GM21423 (cell line): ENCODE measurements around the gene SLC6A18.

Experiments
- ATAC-seq: cut with Tn5 transposase; IDR thresholded peaks from one replicate; pipeline ENCODE4 v1.9.1; 2021; ENCODE audit warnings: mild to moderate bottlenecking, moderate library complexity; ENCODE audit not compliant: unreplicated experiment

SLC6A18 gene

GRCh38 chr5:1186351-1187233 lies 38.6 kb upstream of the SLC6A18 start:
- no peak for ATAC-seq

- ATAC-seq: no peak
These were observed 37.8 kb upstream of the SLC6A18 start for GRCh38 chr5:1187234-1187949.

- ATAC-seq: no peak
These were observed 37.2 kb upstream of the SLC6A18 start for GRCh38 chr5:1187950-1188334.

GRCh38 chr5:1188464-1188863 lies 36.7 kb upstream of the SLC6A18 start:
- no peak for ATAC-seq

DNA sequence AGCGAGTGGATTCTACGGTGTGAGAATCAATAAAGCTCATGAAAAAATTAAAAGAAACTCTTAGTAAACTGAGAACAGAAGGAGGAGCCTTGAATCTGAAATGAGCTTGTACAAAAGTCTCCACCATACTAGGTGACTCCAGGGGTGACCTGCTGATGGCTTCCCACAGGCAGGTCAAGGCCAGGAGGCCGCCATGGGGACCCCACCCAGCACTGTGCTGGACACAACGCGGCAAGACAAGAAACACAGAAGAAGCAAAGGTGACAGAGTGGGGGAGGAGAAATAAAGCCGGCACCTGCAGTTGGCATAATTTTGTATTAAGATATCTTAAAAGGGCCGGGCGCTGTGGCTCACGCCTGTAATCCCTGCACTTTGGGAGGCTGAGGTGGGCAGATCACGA lies 35.9 kb upstream of the SLC6A18 start:
- ATAC-seq: no peak

DNA sequence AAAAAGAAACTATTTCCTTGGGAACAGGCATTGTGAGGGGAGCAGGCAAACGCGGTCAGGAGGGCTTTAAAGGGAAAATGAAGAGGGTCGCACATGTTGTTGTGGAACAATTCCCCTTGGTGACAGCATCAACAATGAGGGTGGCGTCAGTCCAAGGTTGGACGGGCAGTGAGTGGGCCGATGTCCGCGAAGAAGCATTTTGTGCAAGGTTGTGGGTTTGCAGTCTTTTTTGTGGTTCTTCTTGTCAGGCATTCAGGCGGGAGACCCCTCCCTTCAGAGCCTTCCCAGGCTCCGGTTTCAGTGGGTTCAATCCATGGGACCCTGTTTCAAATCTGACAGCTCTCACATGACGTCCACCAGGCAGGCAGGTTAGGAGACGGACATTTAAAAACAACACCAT lies 34.9 kb upstream of the SLC6A18 start:
- ATAC-seq: no peak

DNA sequence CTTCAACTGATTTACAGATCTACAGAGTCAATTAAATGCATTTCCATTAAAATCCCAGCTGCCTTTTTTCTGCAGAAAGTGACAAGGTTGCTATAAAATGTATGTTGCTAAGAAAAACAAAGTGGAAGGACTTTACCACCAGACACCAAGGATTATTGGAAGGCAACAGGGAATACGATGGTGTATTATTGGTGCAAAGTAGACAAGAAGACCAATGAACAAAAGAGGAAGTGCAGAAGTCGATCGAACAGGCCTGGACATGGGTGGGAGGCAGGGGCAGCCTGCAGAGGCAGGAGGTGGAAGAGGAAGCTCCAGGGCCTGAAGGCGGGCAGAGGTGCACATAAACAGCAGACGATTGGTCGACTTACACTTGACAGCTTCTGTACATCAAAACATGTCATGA lies 34.3 kb upstream of the SLC6A18 start:
- no peak for ATAC-seq

DNA sequence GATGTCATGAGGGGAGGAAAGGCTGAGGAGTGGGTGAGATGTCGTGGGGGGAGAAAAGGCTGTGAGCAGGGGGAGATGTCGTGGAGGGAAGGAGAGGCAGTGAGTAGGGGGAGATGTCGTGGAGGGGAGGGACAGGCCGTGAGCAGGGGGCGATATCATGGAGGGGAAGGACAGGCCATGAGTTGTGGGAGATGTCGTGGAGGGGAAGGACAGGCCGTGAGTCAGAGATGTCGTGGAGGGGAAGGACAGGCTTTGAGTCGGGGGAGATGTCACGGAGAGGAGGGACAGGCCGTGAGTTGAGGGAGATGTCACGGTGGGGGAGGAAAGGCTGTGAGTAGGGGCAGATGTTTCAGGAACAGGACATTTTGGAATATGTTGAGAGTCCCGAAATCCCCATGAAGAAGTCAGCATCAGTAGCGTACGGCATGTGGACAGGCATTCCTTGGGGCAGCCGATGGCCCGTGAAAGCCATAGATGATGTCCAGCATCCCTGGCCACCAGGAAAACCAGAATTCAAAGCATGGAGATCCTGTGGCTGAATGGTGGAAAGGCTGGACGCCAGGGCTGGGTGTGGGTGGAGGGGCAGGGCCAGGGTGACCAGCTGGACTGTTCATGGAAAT lies 32.1 kb upstream of the SLC6A18 start:
- ATAC-seq: no peak

- ATAC-seq: no peak
These were observed 31.6 kb upstream of the SLC6A18 start for GRCh38 chr5:1193591-1193985.

- ATAC-seq: no peak
These were observed 30.8 kb upstream of the SLC6A18 start for GRCh38 chr5:1194378-1194777.

GRCh38 chr5:1195439-1195838 lies 29.7 kb upstream of the SLC6A18 start:
- ATAC-seq: no peak

DNA sequence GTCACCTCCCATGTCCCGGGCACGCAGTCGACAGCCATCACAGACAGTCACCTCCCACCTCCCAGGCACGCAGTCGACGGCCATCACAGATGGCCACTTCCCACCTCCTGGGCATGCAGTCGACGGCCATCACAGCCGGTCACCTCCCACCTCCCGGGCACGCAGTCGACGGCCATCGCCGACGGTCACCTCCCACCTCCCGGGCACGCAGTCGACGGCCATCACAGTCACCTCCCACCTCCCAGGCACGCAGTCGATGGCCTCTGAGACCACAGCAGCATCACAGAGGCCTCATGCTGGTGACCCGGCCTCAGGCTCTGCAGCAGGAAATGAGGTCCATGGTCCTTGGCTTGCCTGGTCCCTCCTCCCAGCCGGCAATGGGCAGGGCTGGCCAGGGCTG lies 29.3 kb upstream of the SLC6A18 start:
- ATAC-seq: no peak

- ATAC-seq: no peak
These were observed 28.6 kb upstream of the SLC6A18 start for GRCh38 chr5:1196562-1196961.

DNA sequence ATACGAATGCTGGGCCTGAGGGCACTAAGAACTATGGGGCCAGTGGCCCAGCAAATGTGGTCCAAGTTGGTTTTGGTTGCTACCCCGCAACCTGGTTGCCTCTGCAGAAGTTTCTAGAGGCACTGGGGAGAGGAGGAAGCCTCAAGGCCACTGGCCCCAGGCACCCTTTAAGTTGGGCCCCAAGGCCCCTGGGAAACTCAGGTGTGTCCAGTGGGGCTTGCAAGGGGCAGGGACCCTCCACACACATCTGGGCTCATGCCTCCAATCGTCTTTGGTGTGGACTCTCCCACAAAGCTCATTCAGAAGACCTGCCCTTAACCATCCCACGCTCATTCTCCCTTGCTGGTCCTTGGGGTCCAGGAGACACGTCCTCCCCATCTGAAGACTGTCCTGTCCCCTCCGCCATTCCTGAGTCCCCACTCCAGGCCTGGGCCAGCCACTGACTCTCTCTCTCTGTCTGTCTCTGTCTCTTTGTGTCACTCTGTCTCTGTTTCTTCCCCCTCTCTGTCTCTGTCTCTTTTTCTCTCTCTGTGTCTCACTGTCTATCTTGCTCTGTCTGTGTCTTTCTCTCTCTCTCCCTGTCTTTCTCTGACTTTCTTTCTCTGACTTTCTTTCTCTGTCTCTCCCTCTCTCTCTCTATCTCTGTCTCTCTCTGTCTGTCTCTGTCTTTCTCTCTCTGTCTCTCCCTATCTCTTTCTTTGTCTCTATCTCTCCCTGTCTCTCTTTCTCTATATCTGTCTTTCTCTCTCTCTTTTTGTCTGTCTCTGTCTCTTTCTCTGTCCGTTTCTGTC lies 27.1 kb upstream of the SLC6A18 start:
- ATAC-seq: no peak

GRCh38 chr5:1199340-1199648 lies 25.9 kb upstream of the SLC6A18 start:
- ATAC-seq: no peak

DNA sequence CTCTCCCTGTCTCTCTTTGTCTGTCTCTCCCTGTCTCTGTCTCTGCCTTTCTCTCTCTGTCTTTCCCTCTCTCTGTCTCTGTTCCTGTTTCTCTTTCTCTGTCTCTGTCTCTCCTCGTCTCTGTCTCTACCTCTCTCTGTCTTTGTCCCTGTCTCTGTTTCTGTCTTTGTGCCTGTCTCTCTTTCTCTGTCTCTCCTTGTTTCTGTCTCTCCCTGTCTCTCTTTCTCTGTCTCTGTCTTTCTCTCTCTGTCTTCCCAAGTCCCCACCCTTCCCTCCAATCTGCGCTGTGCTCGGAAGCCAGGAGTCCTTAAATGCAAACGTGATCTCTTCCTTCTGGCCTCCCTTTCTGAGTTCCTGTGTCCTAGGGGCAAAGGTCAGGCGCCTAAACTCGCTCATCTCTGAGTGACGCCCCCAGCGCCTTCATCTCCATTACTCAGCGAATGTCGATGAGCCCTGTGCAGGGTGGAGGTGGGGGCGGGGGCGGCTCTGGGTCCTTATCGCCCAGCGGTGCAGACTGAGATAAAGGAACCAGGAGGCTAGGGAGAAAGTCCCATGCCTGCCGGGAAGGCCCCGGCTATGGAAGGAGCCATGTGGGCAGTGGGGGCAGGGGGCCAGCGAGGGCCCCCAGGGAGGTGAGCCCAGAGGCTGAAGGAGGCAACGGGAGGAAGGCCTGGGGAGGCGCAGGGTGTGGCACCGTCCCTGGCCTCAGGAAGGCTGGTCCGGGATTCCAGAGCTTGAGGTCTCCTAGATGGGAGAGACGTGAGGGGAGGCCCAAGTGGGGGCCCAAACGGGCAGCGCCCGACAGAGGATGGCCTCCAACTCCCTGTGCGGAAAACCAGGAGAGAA lies 25.3 kb upstream of the SLC6A18 start:
- ATAC-seq: no peak

DNA sequence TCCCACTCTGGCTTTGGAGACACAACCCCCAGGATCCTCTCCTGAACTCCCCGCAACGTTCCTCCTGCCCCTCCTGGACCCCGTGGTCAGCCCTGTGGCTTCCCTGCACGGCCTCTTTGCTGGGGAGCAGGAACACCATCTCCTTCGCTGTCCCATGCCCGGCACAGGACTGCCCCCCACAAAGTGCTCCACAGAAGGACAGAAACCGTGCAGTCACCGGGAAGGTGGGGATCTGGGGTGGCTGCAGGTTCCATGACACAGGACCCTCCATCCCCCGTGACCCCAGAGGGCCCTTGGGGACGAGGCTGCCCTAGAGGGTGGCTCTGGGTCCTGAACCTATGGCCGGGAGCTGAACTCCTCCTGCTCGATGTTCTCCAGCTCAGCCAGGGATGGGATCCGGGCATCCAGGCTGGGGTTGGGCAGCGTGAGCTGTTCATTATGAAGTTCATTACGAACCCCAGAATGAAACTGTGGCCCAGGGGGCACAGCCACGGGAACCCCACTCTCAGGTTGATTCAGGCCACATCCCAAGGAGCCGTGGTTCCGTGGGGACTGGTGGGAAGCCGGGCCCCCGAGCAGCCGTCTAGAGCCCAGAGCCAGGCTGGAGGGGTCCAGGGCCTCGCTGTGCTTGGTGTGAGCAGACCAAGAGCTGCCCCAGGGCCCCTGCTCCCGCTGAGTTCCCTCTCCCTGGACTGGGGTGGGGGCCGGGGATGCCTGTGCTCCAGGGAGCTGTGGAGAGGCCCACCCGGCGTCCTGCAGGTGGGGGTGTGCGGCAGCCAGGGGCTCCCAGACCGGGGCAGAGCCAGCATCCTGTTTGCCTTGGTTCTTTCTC lies 24.5 kb upstream of the SLC6A18 start:
- ATAC-seq: no peak

GRCh38 chr5:1201327-1202025 lies 23.7 kb upstream of the SLC6A18 start, which contains the start of gene SLC6A19:
Gene SLC6A19, plus strand, starts transcription at chr5:1201595. Its CDS starts 56 bp downstream, at chr5:1201651.
- ATAC-seq: no peak
